NCI-H526 treated with DMSO at 0.1 percent for 48 hours (cell line): ENCODE data around the gene TMPRSS6.

Experiments
- DNase-seq: peaks from one replicate; lab custom pipeline; 2025; lab: John Stamatoyannopoulos, UW

Gene TMPRSS6

DNA sequence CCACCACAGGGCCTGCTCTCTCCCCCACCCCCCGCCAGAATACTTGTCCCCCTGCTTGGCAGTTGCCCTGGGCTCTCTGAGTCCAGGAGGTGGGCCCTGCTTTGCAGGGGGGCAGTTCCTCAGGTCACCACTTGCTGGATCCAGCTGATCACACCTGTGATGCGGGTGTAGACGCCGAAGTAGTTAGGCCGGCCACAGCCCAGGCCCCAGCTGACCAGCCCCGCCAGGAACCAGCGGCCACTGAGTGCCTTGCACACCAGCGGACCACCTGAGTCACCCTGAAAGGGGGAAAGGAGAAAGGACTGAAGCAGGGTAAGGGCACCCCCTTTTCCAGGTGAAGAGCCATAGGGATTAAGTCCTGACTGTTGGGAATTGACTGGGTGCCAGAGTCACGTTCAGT is 43.6 kb downstream of the TMPRSS6 start:
- DNase-seq: no peak

DNA sequence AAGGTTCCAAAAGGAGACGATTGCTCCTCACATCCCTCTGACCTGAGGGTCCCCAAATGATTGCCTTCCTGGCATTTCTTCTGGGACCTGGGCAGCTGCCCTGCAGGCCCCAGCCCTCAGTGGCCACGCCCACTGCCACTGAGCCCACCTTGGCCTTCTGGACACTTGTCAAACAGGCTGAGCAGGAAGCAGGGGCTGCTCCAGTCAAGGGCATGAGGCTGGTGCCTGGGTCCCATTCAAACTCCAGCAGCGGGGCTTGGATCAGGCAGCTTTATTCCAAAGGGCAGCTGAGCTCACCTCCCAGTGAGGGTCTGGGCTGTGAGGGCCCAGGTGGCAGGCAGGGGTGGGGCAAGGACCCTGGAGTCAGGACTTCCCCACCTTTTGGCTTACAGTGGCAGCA is 44.3 kb downstream of the TMPRSS6 start:
- no peak for DNase-seq

DNA sequence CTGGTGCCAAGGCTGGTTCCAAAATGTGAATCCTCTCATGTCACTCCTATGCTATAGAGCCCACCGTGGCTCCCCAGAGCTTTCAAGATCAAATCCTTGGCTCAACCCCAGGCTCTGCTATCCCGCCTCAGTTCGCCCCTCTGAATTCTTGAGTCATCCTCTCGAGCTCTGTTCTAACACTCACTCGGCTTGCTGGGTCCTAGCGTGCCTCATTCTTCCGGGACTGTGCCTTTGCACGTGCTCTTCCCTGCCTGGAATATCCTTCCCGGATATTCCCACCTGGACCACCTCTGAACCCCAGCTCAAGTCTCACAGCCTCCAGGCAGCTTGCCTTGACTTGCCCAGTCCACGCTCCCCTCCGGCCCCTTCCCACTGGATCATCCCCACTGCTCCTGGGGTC is 45.0 kb downstream of the TMPRSS6 start:
- DNase-seq: no peak

DNA sequence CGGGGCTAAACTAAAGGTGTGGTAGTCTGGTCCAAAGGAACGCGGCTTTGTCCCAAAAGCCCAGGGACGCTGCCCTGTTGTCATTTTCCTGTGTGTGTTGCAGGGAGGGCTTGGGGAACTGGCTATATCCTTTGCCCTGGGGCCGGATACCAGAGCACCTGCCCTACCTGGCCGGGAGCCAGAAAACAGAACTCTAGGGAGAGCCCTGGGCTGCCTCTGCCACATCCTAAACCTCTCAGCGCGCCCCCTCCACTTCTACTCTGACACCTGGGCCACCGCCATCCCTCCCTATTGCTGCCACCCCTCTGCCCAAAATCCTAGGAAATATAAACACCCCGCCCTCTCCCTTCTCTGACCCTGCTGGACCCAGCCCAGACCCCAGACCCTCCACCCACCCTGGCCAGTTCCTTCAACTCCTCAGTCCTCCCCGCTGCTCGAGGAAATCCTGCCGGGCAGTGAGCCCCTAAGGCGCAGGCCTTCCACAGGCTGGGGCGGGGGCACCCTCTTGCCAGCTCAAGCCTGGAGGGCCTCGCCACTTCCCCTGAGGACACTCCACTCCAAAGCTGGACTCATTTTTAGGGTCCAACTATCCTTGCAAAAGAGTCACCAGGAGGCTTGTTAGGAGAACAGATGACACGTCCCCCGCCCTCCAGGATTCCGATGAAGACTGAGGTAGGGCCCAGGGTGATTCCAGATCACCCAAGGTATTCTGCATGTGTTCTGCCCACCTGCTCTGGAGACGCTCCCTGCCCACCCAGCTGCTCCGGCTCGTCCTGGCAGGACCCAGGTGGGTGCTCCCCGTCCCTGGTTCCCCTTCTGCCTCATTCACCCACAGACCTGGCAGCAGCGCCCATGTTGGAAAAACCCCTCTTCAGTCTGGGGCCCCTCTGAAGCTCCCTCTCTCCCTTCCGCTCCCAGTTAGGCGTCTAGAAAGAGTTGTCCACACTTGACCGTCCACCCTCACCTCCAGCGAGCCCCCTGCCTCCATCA is 45.8 kb downstream of the TMPRSS6 start:
- DNase-seq: no peak

DNA sequence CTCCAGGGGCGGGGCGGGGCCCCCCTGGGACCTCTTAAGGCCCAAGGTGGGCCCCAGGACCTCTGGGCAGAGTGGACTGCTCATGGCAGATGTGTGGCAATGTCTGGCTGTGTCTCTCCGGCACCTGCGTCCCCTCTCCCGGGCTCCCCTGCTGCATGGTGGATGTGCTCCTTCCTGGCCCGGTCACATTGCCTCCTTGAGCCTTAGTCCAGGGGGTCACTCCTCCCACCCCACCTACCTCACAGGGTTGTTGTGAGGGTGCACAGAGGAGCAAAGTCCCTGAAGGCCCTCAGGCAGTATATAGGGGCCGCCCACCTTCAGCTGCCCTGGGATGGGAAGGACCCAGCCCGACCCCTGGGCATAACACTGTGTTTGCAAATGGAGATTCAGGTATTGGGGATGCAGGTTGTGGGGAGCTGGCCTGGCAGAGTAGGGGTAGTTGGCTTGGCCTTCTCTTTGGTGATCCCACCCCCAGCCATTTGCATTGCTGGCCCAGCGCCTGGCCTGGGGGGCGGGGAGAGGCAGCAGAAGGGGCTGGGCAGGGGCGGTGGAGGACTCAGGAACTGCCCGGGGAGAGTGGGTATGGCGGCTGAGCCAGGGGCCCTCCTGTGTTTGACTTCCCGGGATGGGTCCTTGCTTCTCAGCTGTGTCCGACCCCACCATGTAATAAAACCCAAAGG is 46.7 kb downstream of the TMPRSS6 start:
- DNase-seq: no peak

DNA sequence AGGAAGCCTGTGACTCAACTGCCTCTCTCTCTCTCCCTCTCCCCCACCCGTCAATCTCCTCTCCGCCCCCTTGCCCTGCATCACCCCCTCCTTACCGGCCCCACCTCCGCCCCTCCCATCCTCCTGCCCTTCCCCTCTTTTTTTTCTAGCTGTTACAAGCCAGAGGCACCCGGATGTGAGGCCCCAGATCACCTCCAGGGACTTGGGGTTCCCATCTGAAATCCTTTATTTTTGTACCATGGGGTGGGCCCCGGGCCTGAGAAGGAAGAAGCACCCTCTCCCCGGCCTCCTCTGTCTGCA is 47.2 kb downstream of the TMPRSS6 start:
- no peak for DNase-seq

DNA sequence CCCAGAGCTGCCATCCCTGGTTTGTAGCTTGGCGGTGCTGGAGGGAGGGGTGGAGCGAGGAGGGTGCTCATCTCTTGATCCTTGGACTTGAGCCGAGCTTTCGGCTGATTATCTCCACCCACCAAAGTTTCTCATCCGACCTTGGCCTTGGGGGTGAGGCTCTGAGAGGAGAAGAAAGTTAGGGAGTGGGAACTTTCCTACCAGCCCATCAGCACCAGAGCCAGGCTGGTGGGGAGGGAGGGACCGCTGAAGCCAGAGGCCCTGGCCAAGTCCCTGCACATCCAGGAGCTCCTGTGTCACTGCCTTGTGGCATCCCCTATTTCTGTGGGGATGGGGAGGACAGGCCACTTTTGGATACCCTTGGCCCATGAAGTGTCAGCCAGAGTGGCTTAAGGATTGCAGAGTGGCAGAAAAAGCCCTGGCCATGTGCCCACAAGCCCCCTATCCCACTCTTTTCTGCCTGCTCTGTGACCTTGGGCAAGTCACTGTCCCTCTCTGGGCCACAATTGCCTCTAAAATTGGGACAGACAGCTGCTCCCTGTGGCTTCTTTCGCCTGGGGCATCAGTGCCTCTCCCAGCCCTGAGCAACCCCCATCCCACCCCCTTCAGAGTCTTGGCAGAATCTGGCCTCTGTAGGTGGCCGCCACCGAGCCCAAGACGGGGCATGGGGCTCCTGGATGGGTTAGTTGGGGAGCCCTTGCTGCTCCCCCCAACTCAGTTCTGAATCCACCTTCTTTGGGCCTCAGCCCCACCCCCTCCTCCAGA is 47.7 kb downstream of the TMPRSS6 start:
- no peak for DNase-seq

DNA sequence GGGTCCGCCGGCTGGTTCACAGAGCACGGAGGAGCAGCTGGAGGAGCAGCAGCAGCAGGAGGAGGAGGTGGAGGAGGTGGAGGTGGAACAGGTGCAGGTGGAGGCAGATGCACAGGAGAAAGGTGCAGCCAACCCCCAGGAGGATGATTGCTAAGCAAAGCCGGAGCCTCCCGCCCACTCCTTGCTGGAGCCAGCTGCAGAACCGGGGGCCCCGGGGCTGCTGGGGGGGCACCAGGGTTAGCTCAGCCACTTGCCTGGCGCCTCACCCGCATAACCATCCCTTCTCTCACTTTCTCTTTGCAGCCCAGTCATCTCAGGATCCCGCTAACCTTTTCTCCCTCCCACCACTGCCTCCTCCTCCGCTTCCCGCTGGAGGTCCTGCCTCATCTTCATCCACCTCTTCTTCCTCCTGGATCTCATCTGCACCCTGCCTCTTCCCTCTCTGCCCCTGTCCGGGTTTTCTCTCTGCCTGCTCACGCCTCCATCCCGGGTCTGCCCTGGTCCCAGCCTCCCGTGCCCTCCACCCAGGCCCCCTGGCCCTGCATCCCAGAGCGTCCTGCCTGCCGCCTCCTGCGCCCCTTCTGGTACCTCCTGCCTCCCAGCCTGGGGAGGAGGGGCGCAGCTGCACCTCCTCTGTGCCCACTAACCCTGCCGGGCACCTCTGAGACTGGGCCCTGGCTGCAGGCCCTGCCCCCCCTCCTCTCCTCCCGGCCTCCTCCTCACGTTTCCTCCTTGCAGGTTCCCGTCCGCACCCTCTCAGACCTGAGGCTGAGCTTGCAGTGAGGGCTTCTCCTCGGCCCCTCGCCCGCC is 48.5 kb downstream of the TMPRSS6 start:
- DNase-seq: no peak

DNA sequence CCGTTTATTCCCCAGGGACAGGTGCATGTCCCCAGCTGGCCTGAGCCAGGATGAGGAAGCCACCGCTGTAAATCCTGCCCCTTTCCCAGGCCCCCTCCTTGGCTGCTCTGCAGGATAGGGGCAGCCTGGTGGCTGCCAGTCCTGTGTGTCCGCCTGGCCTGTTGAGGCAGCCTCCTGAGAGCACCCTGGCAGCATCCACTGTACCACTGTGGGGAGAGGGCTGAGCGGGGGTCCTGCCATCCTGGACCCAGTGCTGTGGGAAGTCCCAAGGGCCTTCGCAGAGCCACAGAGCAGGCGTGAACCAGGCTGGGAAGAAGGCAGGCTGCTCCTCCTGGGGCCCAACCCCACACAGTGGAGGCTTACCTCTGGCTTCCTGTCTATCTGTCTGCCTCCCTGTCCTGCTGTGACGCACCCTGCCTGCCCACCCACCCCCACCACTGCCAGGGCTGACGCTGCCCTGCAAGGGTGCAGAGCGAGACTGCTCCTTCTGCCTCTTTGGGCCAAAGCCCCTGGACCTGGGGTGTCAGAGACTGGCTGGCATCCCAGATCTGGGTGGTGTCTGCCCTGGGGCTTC is 49.5 kb downstream of the TMPRSS6 start:
- DNase-seq: no peak

DNA sequence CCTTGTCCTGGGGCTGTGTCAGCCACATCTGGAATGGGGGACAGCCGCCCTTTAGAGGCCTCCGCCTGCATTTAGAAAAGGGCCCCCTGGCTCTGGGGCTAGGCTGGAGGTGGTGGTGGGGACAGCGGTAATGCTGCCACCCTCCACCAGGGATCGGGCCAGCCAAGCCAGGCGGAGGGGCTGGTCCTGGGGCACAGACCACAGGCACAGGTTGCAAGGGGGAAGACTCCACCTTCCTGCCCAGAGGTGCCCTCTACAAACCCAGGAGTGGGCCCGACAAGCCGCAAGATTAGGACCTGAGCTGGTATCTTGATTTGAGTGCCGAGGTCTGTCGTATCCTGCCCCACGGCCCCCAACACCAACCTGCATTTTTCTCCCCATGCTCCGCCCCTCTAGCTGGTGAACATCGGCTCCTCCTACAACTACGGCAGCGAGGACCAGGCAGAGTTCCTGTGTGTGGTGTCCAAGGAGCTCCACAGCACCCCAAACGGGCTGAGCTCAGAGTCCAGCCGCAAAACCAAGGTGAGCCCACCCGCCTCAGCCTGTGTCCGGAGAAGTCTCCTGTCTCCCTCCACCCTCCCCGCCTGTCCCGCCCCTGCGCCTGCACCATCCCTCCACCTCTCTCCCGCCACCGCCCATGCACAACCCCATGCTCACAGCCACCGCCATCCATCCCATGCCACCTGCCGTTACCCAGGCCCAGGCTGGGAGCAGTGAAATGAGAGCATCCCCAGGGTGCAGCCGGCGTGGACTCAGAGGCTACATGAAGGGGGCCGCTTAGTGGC is 50.4 kb downstream of the TMPRSS6 start:
- DNase-seq: no peak

DNA sequence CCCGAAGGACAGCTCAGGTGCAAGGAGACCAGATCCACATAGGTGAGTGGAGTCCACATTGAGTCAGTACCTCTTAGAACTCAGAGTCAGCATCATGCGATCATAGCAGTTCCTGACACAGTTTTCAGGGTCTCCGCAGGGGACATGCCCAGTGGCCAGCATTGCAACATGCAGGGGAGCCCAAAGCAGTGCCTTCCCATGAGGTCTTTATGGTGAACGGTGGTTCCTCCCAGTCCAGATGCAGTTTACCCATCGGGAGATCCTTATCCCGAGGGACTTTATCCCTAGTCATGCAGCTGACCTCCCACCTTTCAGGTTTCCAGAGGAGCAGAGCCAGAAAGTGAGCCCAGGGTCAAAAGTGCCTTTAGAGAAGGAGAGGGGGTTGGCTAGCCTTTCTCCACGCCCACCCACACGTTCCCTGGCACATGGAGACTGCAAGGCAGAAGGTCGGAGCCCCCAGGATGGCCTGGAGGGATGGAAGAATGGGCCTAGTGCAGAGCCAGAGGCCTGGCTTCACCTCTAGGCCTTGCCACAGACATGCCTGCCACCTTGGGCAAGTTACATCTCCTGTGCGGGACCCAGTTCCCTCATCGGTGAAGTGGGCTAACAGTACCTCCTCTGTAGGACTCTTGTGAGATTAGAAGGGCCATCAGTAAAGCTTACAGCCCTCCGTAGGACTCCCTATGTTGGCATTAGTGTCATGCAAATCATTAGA is 51.6 kb downstream of the TMPRSS6 start:
- DNase-seq: no peak

DNA sequence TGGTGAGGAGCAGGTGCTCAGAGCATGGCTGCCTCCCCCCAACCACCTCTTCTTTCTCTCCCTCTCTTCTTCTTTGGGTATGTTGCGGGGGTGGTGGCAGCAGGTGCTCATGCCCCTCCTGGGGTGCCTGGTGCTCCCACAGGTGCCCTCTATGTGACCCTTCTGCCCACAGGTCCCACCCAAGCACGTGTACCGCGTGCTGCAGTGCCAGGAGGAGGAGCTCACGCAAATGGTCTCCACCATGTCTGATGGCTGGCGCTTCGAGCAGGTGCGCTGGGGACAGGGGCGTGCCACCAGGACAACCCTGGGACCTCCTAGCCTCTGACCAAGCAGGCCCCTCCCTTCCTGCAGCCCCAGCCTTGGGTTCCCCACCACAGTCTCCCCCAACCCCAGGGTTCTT is 52.3 kb downstream of the TMPRSS6 start:
- no peak for DNase-seq

DNA sequence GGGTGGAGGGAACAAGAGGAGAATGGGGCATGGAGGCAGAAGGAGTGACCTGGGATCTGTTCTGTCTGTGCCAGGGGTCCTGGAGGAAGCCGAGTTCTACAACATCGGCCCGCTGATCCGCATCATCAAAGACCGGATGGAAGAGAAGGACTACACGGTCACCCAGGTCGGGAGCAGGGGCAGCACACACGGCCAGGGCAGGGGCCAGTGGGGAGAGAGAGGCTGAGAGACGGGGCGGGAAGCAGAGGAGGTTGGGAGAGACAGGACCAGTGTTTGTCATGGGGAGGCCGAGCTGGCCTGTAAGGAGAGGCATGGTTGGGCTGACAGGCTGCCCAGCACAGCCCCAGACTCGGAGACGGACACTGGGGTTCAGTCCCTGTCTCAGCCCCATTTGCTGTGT is 53.3 kb downstream of the TMPRSS6 start:
- no peak for DNase-seq

DNA sequence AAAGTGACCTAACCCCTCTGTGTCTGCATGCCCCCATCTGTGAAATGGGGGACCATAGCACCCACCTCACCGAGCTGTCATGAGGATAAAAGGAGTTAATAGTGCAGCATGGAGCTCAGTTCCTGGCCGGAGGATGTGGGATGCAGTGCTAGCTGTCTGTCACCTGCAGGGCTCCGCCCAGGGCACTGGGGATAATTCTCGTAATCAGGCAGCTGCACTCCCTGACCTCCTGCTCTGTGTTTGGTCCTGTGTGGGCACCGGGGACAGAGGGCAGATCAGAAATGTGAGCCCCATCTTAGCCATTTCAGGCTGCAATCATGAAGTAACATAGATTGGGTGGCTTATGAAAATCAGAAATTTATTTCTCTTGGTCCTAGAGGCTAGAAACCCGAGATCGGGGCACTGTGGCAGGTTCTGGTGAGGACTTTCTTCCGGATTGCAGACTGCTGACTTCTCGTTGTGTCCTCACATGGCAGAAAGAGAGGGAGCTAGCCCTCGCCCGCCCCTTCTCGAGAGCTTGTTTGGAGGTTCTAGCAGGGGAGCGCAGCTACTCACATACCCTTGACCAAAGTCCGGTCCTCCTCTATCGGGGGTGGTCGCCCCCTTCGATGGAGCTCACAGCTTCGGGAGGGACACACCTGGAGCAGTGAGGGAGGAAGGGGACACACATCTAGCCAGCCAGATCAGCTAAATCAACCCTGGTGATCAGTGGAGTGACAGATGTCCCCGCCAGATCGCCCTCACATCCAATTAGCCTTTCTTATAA is 54.7 kb downstream of the TMPRSS6 start:
- DNase-seq: no peak

DNA sequence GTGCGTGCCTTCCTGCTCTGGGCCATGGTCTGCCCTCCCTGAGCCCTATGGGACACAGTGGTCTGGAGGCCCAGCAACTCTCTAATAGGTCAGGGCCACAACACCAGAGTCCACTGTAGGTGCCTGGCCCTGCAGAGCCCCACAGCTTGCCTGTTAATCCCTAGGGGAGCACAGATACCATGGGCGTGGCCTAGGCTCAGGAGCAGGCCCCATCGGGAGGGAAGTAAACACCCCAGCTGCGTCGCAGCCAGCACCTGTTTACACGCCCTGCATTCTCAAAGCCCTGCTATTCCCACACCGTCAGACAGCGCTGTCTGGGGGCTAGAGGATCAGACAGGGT is 55.5 kb downstream of the TMPRSS6 start:
- no peak for DNase-seq

DNA sequence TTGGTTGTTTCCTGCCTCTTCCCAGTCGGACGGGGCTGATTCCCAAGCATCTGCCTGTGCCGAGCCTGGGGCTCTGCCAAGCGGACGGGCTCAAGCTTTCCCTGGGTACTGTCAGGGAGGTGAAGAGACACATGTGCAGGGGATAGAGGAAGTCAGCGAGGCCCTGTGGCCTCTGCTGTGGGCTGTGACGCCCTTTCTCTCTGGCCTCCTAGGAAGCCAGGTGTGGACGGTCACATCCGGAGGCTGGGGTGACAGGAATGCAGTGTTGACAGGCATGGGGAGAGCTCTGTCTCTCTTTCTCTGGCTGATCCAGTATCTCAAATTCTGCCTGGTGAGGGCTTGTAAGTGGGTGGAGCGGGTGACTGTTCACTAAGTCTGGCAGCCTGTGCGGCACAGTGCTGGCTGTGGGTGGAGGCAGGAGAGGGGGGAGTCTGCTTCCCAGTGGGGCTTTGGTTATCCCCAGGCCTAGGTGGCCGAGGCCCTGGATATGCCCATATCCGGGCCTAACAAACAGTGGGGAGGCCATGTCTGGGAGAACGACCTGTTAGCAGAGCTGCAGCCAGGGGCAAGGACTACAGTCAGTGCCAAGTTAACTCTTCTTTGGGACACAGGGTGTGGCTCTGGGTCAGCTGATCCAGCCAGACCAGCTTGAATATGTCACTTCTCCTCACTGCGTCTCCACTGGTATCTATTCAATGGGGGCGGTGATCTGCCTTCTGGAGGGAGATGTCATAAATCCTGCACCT is 56.0 kb downstream of the TMPRSS6 start:
- DNase-seq: no peak

DNA sequence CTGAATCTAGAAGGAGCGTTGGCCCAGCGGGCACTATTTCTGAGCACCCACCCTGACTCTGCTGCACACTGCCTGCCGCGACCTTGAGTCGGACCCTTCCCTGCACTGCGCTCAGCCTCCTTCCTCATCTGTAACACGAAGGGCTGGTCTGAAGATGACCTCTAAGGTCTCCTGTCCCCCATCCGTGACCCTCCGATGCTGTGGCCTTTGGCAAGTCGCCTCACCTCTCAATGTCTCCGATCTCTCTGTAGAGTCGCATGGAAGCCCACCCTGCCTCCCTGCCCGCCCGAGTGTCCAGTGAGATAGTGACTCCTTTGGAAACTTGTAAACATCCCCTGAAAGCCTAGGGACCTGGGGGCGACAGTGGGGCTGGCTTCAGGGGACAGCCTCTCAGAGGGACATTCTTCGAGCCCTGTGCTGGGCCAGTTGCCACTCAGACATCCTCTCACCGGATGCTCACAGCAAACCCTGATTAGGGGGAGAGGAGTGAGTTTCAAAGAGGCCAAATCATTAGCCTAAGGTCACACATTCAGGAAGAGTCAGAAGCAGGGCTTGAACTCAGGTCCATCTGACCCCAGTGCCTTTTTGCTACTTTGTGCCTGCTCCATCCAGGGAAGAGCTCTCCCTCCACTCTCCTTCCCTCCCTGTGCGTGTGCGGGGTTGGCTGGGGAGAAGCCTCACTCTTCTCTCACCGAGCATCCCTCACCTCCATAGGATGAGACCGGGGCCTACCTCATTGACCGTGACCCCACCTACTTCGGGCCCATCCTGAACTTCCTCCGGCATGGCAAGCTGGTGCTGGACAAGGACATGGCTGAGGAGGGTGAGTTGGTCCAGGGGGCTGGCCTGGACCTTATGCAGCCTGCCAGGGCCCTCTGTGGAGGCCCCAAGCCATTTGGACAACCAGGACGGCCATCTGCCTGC is 56.9 kb downstream of the TMPRSS6 start:
- no peak for DNase-seq
